ENCODE data around the gene METAP1. TPM values are rescaled to one million over a fixed set of nuclear protein-coding genes. Genes with fewer than 3 reads are reported as not detected.

Gene METAP1
- total RNA-seq, 1 donor from 2014 or later, result 155 TPM

- no peaks in the 10 kb centered on the region for H3K4me1 Mint-ChIP-seq
- TF ChIP-seq EZH2phosphoT487 (IDR thresholded peaks at IDR 0.05) (no peak), EZH2 (IDR thresholded peaks at IDR 0.05) (no peak)
- TF ChIP-seq, protein P1, sequence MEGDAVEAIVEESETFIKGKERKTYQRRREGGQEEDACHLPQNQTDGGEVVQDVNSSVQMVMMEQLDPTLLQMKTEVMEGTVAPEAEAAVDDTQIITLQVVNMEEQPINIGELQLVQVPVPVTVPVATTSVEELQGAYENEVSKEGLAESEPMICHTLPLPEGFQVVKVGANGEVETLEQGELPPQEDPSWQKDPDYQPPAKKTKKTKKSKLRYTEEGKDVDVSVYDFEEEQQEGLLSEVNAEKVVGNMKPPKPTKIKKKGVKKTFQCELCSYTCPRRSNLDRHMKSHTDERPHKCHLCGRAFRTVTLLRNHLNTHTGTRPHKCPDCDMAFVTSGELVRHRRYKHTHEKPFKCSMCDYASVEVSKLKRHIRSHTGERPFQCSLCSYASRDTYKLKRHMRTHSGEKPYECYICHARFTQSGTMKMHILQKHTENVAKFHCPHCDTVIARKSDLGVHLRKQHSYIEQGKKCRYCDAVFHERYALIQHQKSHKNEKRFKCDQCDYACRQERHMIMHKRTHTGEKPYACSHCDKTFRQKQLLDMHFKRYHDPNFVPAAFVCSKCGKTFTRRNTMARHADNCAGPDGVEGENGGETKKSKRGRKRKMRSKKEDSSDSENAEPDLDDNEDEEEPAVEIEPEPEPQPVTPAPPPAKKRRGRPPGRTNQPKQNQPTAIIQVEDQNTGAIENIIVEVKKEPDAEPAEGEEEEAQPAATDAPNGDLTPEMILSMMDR (IDR thresholded peaks at IDR 0.05), result no peak
- Histone ChIP-seq H3K36me3 (peaks cover 33% of the 10 kb centered on the region), H3K4me1 (no peaks in the 10 kb centered on the region), H3K4me3 (no peak overlapping the region), H3K79me2 (ENCODE audit: low read depth) (no peaks in the 10 kb centered on the region), H3K27ac (no peak overlapping the region), H3K9me3 (ENCODE audit: low read depth) (no peaks in the 10 kb centered on the region), H3K27me3 (no peaks in the 10 kb centered on the region), H3K9ac (no peak overlapping the region), H3F3A (ENCODE audit: low read depth) (peaks cover 42% of the 10 kb centered on the region), H4K20me1 (ENCODE audit: low read depth) (peaks cover 6% of the 10 kb centered on the region), H3K4me2 (no peak overlapping the region), H2AFZ (replicated peaks) (no peak overlapping the region)
- H3K27ac Mint-ChIP-seq, result no peak overlapping the region
- no peaks in the 10 kb centered on the region for H3K9me3 Mint-ChIP-seq
- no peak for DNase-seq (ENCODE audit: low spot score)
- no peaks in the 10 kb centered on the region for H3K27me3 Mint-ChIP-seq (ENCODE audit: insufficient read depth, low read depth)
- peaks cover 46% of the 10 kb centered on the region for H3K36me3 Mint-ChIP-seq
- H3K4me3 Mint-ChIP-seq, result no peak overlapping the region
Measured at GRCh38 chr4:99071159-99071558, 75.6 kb downstream of the METAP1 start.

- Histone ChIP-seq H3F3A (ENCODE audit: low read depth) (peaks cover 23% of the 10 kb centered on the region), H4K20me1 (ENCODE audit: low read depth) (peaks cover 25% of the 10 kb centered on the region), H3K36me3 (peaks cover 57% of the 10 kb centered on the region), H3K4me2 (no peak overlapping the region), H3K27ac (no peak overlapping the region), H3K79me2 (ENCODE audit: low read depth) (peaks cover 19% of the 10 kb centered on the region), H3K9me3 (ENCODE audit: low read depth) (no peaks in the 10 kb centered on the region), H3K4me1 (no peaks in the 10 kb centered on the region), H3K4me3 (no peak overlapping the region), H3K9ac (no peak overlapping the region), H2AFZ (replicated peaks) (no peak overlapping the region), H3K27me3 (no peaks in the 10 kb centered on the region)
- no peaks in the 10 kb centered on the region for H3K9me3 Mint-ChIP-seq
- no peak overlapping the region for H3K4me3 Mint-ChIP-seq
- TF ChIP-seq EZH2 (IDR thresholded peaks at IDR 0.05) (no peak), EZH2phosphoT487 (IDR thresholded peaks at IDR 0.05) (no peak)
- TF ChIP-seq, protein P1 (IDR thresholded peaks at IDR 0.05), result no peak
- H3K27me3 Mint-ChIP-seq (ENCODE audit: insufficient read depth, low read depth), result no peaks in the 10 kb centered on the region
- no peak overlapping the region for H3K27ac Mint-ChIP-seq
- DNase-seq (ENCODE audit: low spot score), result no peak
- peaks cover 48% of the 10 kb centered on the region for H3K36me3 Mint-ChIP-seq
- no peaks in the 10 kb centered on the region for H3K4me1 Mint-ChIP-seq
Measured at GRCh38 chr4:99074816-99075215, 79.3 kb downstream of the METAP1 start.

DNA sequence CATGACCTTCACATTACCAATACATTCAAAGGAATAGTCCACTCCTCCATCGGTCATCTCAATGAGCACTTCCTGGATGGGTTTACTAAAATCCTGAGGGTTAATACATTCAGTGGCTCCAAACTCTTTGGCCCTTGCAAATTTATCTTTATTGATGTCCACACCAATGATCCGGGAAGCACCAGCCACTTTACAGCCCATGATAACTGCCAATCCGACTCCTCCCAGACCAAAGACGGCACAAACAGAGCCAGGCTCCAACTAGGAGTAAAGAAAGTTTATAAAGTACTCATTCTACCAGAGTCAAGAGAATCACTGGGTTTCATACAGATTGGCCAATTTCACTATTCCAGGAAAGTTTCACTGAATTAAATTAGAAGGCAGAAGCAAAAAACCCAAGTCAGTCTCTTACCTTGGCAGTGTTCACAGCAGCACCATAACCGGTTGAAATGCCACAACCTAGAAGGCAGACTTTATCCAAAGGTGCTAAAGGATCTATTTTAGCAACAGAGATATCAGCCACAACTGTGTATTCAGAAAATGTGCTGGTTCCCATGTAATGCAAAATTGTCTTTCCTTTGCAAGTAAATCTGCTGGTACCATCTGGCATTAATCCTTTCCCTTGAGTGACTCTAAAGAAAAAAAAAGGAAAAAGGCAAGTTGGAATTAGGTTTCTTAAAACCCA is 80.9 kb downstream of the METAP1 start:
- TF ChIP-seq, protein P1 (IDR thresholded peaks at IDR 0.05), result no peak
- no peak for TF ChIP-seq EZH2phosphoT487 (IDR thresholded peaks at IDR 0.05)
- no peak for TF ChIP-seq EZH2 (IDR thresholded peaks at IDR 0.05)
- Histone ChIP-seq H3K4me2 (no peak overlapping the region), H3K27ac (no peak overlapping the region), H3K4me1 (no peaks in the 10 kb centered on the region), H4K20me1 (ENCODE audit: low read depth) (peaks cover 28% of the 10 kb centered on the region), H3K79me2 (ENCODE audit: low read depth) (peaks cover 30% of the 10 kb centered on the region), H3K9me3 (ENCODE audit: low read depth) (no peaks in the 10 kb centered on the region), H2AFZ (replicated peaks) (no peak overlapping the region), H3K27me3 (no peaks in the 10 kb centered on the region), H3K36me3 (peaks cover 54% of the 10 kb centered on the region), H3K9ac (no peak overlapping the region), H3K4me3 (no peak overlapping the region), H3F3A (ENCODE audit: low read depth) (peaks cover 8% of the 10 kb centered on the region)
- H3K4me3 Mint-ChIP-seq, result no peak overlapping the region
- no peaks in the 10 kb centered on the region for H3K4me1 Mint-ChIP-seq
- no peak overlapping the region for H3K27ac Mint-ChIP-seq
- no peaks in the 10 kb centered on the region for H3K27me3 Mint-ChIP-seq (ENCODE audit: insufficient read depth, low read depth)
- H3K9me3 Mint-ChIP-seq, result no peaks in the 10 kb centered on the region
- DNase-seq (ENCODE audit: low spot score), result no peak
- H3K36me3 Mint-ChIP-seq, result peaks cover 56% of the 10 kb centered on the region
